IMR-90 (cell line): ENCODE results near the gene MLH3. TPM values are rescaled to one million over a fixed set of nuclear protein-coding genes. Genes with fewer than 3 reads are reported as not detected.

Experiments used
- ATAC-seq: fragments of 200-7000 bp; cut with Tn5 transposase; 2 replicates; pipeline ENCODE4 v1.9.1; 2020; ENCODE audit warnings: low read depth, mild to moderate bottlenecking, moderate library complexity
- BruUV-seq: library from RNA; stranded (reverse); fragments of 400-500 nt; replicated peaks from 2 replicates; lab custom pipeline; 2021; lab: Mats Ljungman, UMichigan
- CTCF ChIA-PET: fragments of 300-600 bp; formaldehyde crosslinking; extraction: SDS; loops from one replicate; lab custom pipeline; 2021; ENCODE audit warnings: antibody characterized with exemption; lab: Yijun Ruan, JAX
- POLR2A ChIA-PET: fragments of 300-600 bp; sonication (Branson Sonifier 250); formaldehyde crosslinking; loops from one replicate; lab custom pipeline; 2022; ENCODE audit warnings: antibody characterized with exemption; ENCODE audit not compliant: unreplicated experiment; lab: Charles Lee
- DNase-seq: peaks from one replicate; pipeline ENCODE4 v3.0.0; 2013
- H2AFZ ChIP-seq: replicated peaks from 2 replicates; pipeline ENCODE3; 2013; ENCODE audit warnings: low read length, mild to moderate bottlenecking; ENCODE audit not compliant: poor library complexity
- H2AK5ac ChIP-seq: 2 replicates; pipeline ENCODE4 v1.6.1; 2013; ENCODE audit warnings: low read depth, low read length, inconsistent platforms
- H2AK9ac ChIP-seq: replicated peaks from 2 replicates; pipeline ENCODE3; 2013; ENCODE audit warnings: mild to moderate bottlenecking, low read depth, low read length, moderate library complexity; ENCODE audit not compliant: poor library complexity
- H2BK120ac ChIP-seq: 2 replicates; pipeline ENCODE4 v1.6.1; 2013; ENCODE audit warnings: low read depth, low read length, inconsistent platforms
- H2BK15ac ChIP-seq: 3 replicates; pipeline ENCODE4 v1.6.1; 2013; ENCODE audit warnings: low read depth, low read length, inconsistent platforms
- H2BK20ac ChIP-seq: 2 replicates; pipeline ENCODE4 v1.6.1; 2013; ENCODE audit warnings: low read depth, mild to moderate bottlenecking, inconsistent platforms, low read length, moderate library complexity
- H2BK5ac ChIP-seq: 2 replicates; pipeline ENCODE4 v1.6.1; 2013; ENCODE audit warnings: mild to moderate bottlenecking, low read depth, low read length, inconsistent platforms; ENCODE audit not compliant: poor library complexity, severe bottlenecking
- H3K14ac ChIP-seq: replicated peaks from 2 replicates; pipeline ENCODE4 v1.6.1; 2013; ENCODE audit warnings: low read depth, low read length, inconsistent platforms
- H3K18ac ChIP-seq: 2 replicates; pipeline ENCODE4 v1.6.1; 2013; ENCODE audit warnings: low read depth, low read length, control low read depth
- H3K23ac ChIP-seq: 2 replicates; pipeline ENCODE4 v1.6.1; 2013; ENCODE audit warnings: low read depth, low read length, inconsistent platforms
- H3K27ac ChIP-seq: 2 replicates; pipeline ENCODE4 v1.5.1; 2013; ENCODE audit warnings: mild to moderate bottlenecking, control low read depth, low read length; ENCODE audit not compliant: insufficient read depth
- H3K27me3 ChIP-seq: 2 replicates; pipeline ENCODE4 v1.6.1; 2013; ENCODE audit warnings: low read length; ENCODE audit not compliant: control insufficient read depth, insufficient read depth
- H3K36me3 ChIP-seq: 2 replicates; pipeline ENCODE4 v1.6.1; 2013; ENCODE audit warnings: low read length, mixed read lengths; ENCODE audit not compliant: control insufficient read depth, insufficient read depth
- H3K4ac ChIP-seq: 2 replicates; pipeline ENCODE4 v1.6.1; 2013; ENCODE audit warnings: low read depth, low read length, inconsistent platforms
- H3K4me1 ChIP-seq: 2 replicates; pipeline ENCODE4 v1.6.1; 2013; ENCODE audit warnings: low read length, mixed read lengths; ENCODE audit not compliant: control insufficient read depth, insufficient read depth
- H3K4me2 ChIP-seq: 2 replicates; pipeline ENCODE4 v1.6.1; 2013; ENCODE audit warnings: low read depth, mild to moderate bottlenecking, control low read depth, low read length, moderate library complexity
- H3K4me3 ChIP-seq: 2 replicates; pipeline ENCODE4 v1.5.1; 2013; ENCODE audit warnings: low read depth, mild to moderate bottlenecking, control low read depth, low read length, moderate library complexity; ENCODE audit not compliant: insufficient read depth
- H3K56ac ChIP-seq: 2 replicates; pipeline ENCODE4 v1.6.1; 2013; ENCODE audit warnings: low read length, inconsistent platforms; ENCODE audit not compliant: insufficient read depth; ENCODE audit errors: extremely low read depth
- H3K79me1 ChIP-seq, 2 experiments: 2 replicates each; pipeline ENCODE4 v1.6.1; 2013; ENCODE audit warnings: low read length in 2 of 2, inconsistent platforms in 1 of 2, low read depth in 1 of 2
- H3K9ac ChIP-seq: 2 replicates; pipeline ENCODE4 v1.6.1; 2013; ENCODE audit warnings: low read depth, low read length, control low read depth
- H3K9me1 ChIP-seq: 2 replicates; pipeline ENCODE4 v1.6.1; 2013; ENCODE audit warnings: low read length, inconsistent platforms; ENCODE audit not compliant: insufficient read depth
- H3K9me3 ChIP-seq: 2 replicates; pipeline ENCODE4 v1.6.1; 2013; ENCODE audit warnings: low read length; ENCODE audit not compliant: control insufficient read depth, insufficient read depth
- H4K20me1 ChIP-seq: 2 replicates; pipeline ENCODE4 v1.6.1; 2013; ENCODE audit warnings: low read length, inconsistent platforms; ENCODE audit not compliant: insufficient read depth
- H4K5ac ChIP-seq: 2 replicates; pipeline ENCODE4 v1.6.1; 2013; ENCODE audit warnings: mild to moderate bottlenecking, low read depth, low read length, control low read depth
- H4K8ac ChIP-seq, 2 experiments: 2 replicates each; pipeline ENCODE4 v1.6.1; 2013; ENCODE audit warnings: low read depth in 2 of 2, low read length in 2 of 2, control low read depth in 1 of 2, inconsistent platforms in 1 of 2
- H4K91ac ChIP-seq: 2 replicates; pipeline ENCODE4 v1.6.1; 2013; ENCODE audit warnings: low read depth, low read length, inconsistent platforms; ENCODE audit not compliant: insufficient read depth
- BHLHE40 ChIP-seq: fragments of 150-350 bp; IDR thresholded peaks from 2 replicates; pipeline ENCODE4 v1.6.1; 2016; ENCODE audit warnings: mild to moderate bottlenecking, low read depth, low read length
- CEBPB ChIP-seq: IDR thresholded peaks from 2 replicates; pipeline ENCODE4 v1.6.1; 2012; ENCODE audit warnings: low read depth, low read length, improper control_type of control experiment
- CHD1 ChIP-seq: IDR thresholded peaks from 2 replicates; pipeline ENCODE4 v1.6.1; 2012; ENCODE audit warnings: low read depth, low read length, improper control_type of control experiment
- ELK1 ChIP-seq: fragments of 150-350 bp; IDR thresholded peaks from 2 replicates; pipeline ENCODE4 v1.6.1; 2016; ENCODE audit warnings: low read depth, mild to moderate bottlenecking, low read length, moderate library complexity, borderline replicate concordance
- FOS ChIP-seq: fragments of 150-350 bp; IDR thresholded peaks from 2 replicates; pipeline ENCODE4 v1.6.1; 2016; ENCODE audit warnings: low read depth, low read length
- MAFK ChIP-seq: IDR thresholded peaks from 2 replicates; pipeline ENCODE4 v1.6.1; 2012; ENCODE audit warnings: low read depth, low read length, improper control_type of control experiment
- MAZ ChIP-seq: IDR thresholded peaks from 2 replicates; pipeline ENCODE4 v1.6.1; 2012; ENCODE audit warnings: low read depth, mild to moderate bottlenecking, low read length, improper control_type of control experiment, moderate library complexity, borderline replicate concordance
- MXI1 ChIP-seq: IDR thresholded peaks from 2 replicates; pipeline ENCODE4 v1.6.1; 2012; ENCODE audit warnings: low read depth, mild to moderate bottlenecking, low read length, moderate library complexity, borderline replicate concordance
- POLR2A ChIP-seq: IDR thresholded peaks from 2 replicates; pipeline ENCODE4 v1.6.1; 2012; ENCODE audit warnings: mild to moderate bottlenecking, low read depth, low read length
- RAD21 ChIP-seq: IDR thresholded peaks from 2 replicates; pipeline ENCODE4 v1.6.1; 2012; ENCODE audit warnings: low read length, improper control_type of control experiment
- RFX5 ChIP-seq: IDR thresholded peaks from 2 replicates; pipeline ENCODE4 v1.8.0; 2012; ENCODE audit warnings: low read depth, mild to moderate bottlenecking, low read length, moderate library complexity
- USF2 ChIP-seq: fragments of 150-350 bp; IDR thresholded peaks from 2 replicates; pipeline ENCODE4 v1.6.1; 2017; ENCODE audit warnings: mild to moderate bottlenecking, antibody characterized with exemption, low read length, low read depth
- WGBS, 2 experiments: methylation state at CpG; one replicate each; pipeline versions ENCODE4 v1.1.5 to v1.1.7; 2013; ENCODE audit warnings: missing lambda C conversion rate in 2 of 2; ENCODE audit not compliant: insufficient read length in 1 of 2; ENCODE audit errors: extremely low coverage in 2 of 2; 5-methylcytosine and 5-hydroxymethylcytosine counted together
- dilution Hi-C: fragments of 300-500 bp; cut with HindIII; formaldehyde crosslinking; loops from one replicate; pipeline ENCODE4 v1.14.3; 2018; ENCODE audit warnings: low sequenced_read_pairs; ENCODE audit not compliant: unreplicated experiment
- in situ Hi-C: fragments of 300-500 bp; cut with MboI; formaldehyde crosslinking; loops from 3 replicates; pipeline ENCODE4 v1.14.3; 2019; ENCODE audit warnings: low sequenced_read_pairs, inconsistent platforms, mixed read lengths
- intact Hi-C: fragments of 100-400 bp; cut with micrococcal nuclease; formaldehyde crosslinking; loops from 2 replicates; pipeline ENCODE4 v1.10.0; 2022
- polyA plus RNA-seq, 3 experiments: library from polyadenylated mRNA; depleted of rRNA; stranded (reverse); fragments of >200 nt; gene quantifications; 2 replicates each; pipeline ENCODE4 v1.2.3, GENCODE V29; 2012; ENCODE audit warnings: low replicate concordance in 1 of 3
- total RNA-seq: library from RNA; depleted of rRNA; stranded (reverse); fragments of >200 nt; gene quantifications from 2 replicates; pipeline ENCODE4 v1.2.3, GENCODE V29; 2012

MLH3 gene
- total and polyA plus RNA-seq, 2 of the 4 experiments (the other 2 are of a cell fraction), result 5.6 to 14.7 TPM

- Histone ChIP-seq H2BK120ac (no peak overlapping the region), H2BK15ac (no peak overlapping the region), H2AK5ac (no peak overlapping the region), H3K23ac (no peak overlapping the region), H2BK20ac (no peak overlapping the region), H3K4me1 (peaks cover 10% of the 10 kb centered on the region), H3K9me3 (no peaks in the 10 kb centered on the region), H2AK9ac (no peak overlapping the region), H3K27ac (no peak overlapping the region), H3K56ac (no peak overlapping the region), H3K4me3 (no peak overlapping the region), H4K91ac (no peak overlapping the region), H4K20me1 (no peaks in the 10 kb centered on the region), H3K18ac (no peak overlapping the region), H3K79me1 (no peaks in the 10 kb centered on the region), H3K14ac (no peak overlapping the region), H2AFZ (no peak overlapping the region), H4K5ac (no peak overlapping the region), H3K27me3 (no peaks in the 10 kb centered on the region), H4K8ac (no peak overlapping the region), H2BK5ac (no peak overlapping the region), H3K9ac (no peak overlapping the region), H3K4ac (no peak overlapping the region), H3K9me1 (peaks cover 12% of the 10 kb centered on the region; the same call in 1 of the 2 replicates), H3K36me3 (no peaks in the 10 kb centered on the region), H3K4me2 (no peak overlapping the region)
- no peak for ATAC-seq
- DNase-seq, result no peak
- POLR2A ChIA-PET, result no interaction called here
- TF ChIP-seq BHLHE40 (no peak), RFX5 (no peak), MAZ (no peak), CHD1 (no peak), FOS (no peak), CEBPB (no peak), POLR2A (no peak), RAD21 (no peak), ELK1 (no peak), USF2 (no peak), MXI1 (no peak), MAFK (no peak)
- dilution Hi-C loops (no loop called here), in situ Hi-C loops (no loop called here), intact Hi-C loops (no loop called here)
- CTCF ChIA-PET, result no interaction called here
- WGBS, 2 experiments, result 90% methylated on average over 2 of the region's 6 CpGs; no CpG with 5 or more reads in 1 of the 2 experiments
- no TSS peak for BruUV-seq
Observed at GRCh38 chr14:74985806-74986205, 65.5 kb downstream of the MLH3 start.
